Ovary (tissue), 9 donors: ENCODE results near the gene ZNF750. TPM values are rescaled to one million over a fixed set of nuclear protein-coding genes. Genes with fewer than 3 reads are reported as not detected.
"Not testable (repeated sequence)": the region's sequence is repeated elsewhere in the genome, so short reads cannot be mapped to it uniquely, and the experiment has no call there.

ENCODE experiments used
- DNase-seq, 5 donors: peaks; one replicate each; pipeline ENCODE4 v3.0.0-alpha.2; 2019 to 2020
- H3K27ac ChIP-seq, 2 donors: fragments of 200-600 bp; one replicate each; pipeline versions ENCODE4 v1.5.1 to v1.8.0; 2019 to 2022
- H3K27me3 ChIP-seq: fragments of 200-600 bp; one replicate; pipeline ENCODE4 v1.8.0; 2022
- H3K36me3 ChIP-seq: fragments of 200-600 bp; sonication (generic); one replicate; pipeline ENCODE4 v1.5.1; 2019
- H3K4me1 ChIP-seq: one replicate; pipeline ENCODE4 v1.8.1; 2013; ENCODE audit warnings: mild to moderate bottlenecking, moderate library complexity; ENCODE audit not compliant: insufficient read depth
- H3K4me3 ChIP-seq: fragments of 200-600 bp; sonication (generic); one replicate; pipeline ENCODE4 v1.5.1; 2017
- H3K9me3 ChIP-seq, 2 donors: fragments of 200-600 bp in 1 of 2; sonication (generic) in 1 of 2; one replicate each; pipeline versions ENCODE4 v1.5.1 to v1.8.1; 2013 to 2019; ENCODE audit warnings: mild to moderate bottlenecking in 1 of 2, moderate library complexity in 1 of 2
- EP300 ChIP-seq: sonication (generic); formaldehyde crosslinking; IDR thresholded peaks from one replicate; pipeline ENCODE4 v1.6.1; 2017; ENCODE audit warnings: antibody characterized with exemption
- POLR2A ChIP-seq: fragments of 450-650 bp; IDR thresholded peaks from one replicate; pipeline ENCODE4 v1.6.1; 2017; ENCODE audit warnings: antibody characterized with exemption, mild to moderate bottlenecking, moderate library complexity
- whole genome bisulfite sequencing, 3 donors: extraction: QIAGEN DNeasy Blood & Tissue Kit in 1 of 3; methylation state at CpG; one replicate each; pipeline versions ENCODE4 v1.1.5 to v1.1.7; 2013 to 2017; 5-methylcytosine and 5-hydroxymethylcytosine counted together
- intact Hi-C, 4 donors: fragments of 100-400 bp; cut with DNase I; formaldehyde crosslinking; loops; one replicate each; pipeline versions ENCODE4 v1.11.0 to v1.15.1; 2022 to 2023
- polyA plus RNA-seq, 2 donors: library from polyadenylated mRNA; stranded (reverse); fragments of 200-250 nt in 1 of 2; fragments of 350-450 nt in 1 of 2; fragmentation: Illumina TruSeq in 1 of 2; extraction: RNeasy Lipid Tissue Mini Kit (QIAGEN cat#74804) in 1 of 2; gene quantifications; one replicate each; pipeline ENCODE4 v1.2.3, GENCODE V29; 2013 to 2014
- total RNA-seq, 7 donors: library from RNA; depleted of rRNA in 2 of 7; stranded (reverse); fragments of >200 nt in 2 of 7; fragmentation: NEBNext Ultra II Directional in 3 of 7; extraction: Animal tissue kit (Norgen Biotek cat#: 25700) in 3 of 7; gene quantifications; one replicate each; pipeline versions ENCODE4 v1.1.0 to v1.2.4, GENCODE V29; 2016 to 2023
- TF ChIP-seq, protein P1 (sequence below), 3 donors: fragments of 450-650 bp in 2 of 3; fragments of 200-600 bp in 1 of 3; IDR thresholded peaks; one replicate each; pipeline versions ENCODE4 v1.5.1 to v1.8.0; 2016 to 2022; ENCODE audit warnings: antibody characterized with exemption in 3 of 3, mild to moderate bottlenecking in 1 of 3
- donor health status: DM: no; HTN: no; CAD: no; lungs with moderate emphysema.
- donor health status: DM: no; HTN: no; CAD: no.
- donor health status: Bipolar disorder and iron deficiency.
- donor health status: DM: yes; HTN: yes; CAD: no.
- donor health status: DM: no; HTN: no; CAD: no.
- donor health status: DM: yes; HTN: yes; CAD: no.

ZNF750 gene
- total and polyA plus RNA-seq, 9 donors: 0.02 TPM; not detected in 8

DNA sequence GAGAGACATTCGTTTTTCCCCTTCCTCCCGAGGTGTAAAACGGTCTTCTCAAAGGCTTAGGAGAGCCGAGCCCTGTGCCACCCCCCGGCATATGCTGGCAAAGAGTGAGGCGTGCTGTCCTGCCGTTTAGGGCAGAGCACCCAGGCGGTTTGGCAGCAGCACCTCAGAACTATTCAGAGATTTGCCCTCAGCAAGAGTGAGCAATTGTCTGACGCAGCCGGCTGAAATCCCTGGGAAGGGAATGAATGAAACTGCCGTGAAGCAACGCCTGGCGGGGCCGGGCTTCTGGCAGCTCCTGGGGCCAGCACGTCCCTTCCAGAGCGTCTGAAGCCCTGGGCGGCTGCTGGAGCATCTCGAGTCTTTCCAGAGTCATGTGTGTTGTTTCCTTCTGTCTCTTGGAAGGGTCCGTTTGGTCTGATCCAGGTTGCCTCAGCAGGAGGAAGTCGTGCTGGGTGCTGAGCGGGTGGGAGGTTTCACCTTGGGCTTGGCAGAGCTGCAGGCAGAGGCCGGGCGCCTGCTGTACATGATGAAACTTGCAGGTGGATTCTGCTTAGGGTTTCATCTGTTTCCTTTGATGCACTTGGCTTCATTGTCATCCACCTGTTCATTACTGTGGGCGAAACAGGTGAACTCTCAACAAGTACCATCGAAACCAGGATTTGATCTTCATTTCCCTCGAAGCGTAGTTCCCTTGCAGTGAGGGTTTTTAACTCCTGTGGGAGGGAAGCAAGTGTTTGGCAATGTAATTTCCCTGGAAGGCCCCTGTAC lies 52.6 kb downstream of the ZNF750 start:
- H3K27ac ChIP-seq: no peak overlapping the region
- H3K4me3 ChIP-seq: no peak overlapping the region
- H3K27me3 ChIP-seq: no peaks in the 10 kb centered on the region
- no peaks in the 10 kb centered on the region for H3K36me3 ChIP-seq
- intact Hi-C loops: loop anchor here in 1 of 4 donors (10.0 kb wide), 1 partner anchor 128 kb away; no protein-coding TSS in a partner anchor
- TF ChIP-seq POLR2A: no peak
- no peak for TF ChIP-seq EP300
- TF ChIP-seq, protein P1, sequence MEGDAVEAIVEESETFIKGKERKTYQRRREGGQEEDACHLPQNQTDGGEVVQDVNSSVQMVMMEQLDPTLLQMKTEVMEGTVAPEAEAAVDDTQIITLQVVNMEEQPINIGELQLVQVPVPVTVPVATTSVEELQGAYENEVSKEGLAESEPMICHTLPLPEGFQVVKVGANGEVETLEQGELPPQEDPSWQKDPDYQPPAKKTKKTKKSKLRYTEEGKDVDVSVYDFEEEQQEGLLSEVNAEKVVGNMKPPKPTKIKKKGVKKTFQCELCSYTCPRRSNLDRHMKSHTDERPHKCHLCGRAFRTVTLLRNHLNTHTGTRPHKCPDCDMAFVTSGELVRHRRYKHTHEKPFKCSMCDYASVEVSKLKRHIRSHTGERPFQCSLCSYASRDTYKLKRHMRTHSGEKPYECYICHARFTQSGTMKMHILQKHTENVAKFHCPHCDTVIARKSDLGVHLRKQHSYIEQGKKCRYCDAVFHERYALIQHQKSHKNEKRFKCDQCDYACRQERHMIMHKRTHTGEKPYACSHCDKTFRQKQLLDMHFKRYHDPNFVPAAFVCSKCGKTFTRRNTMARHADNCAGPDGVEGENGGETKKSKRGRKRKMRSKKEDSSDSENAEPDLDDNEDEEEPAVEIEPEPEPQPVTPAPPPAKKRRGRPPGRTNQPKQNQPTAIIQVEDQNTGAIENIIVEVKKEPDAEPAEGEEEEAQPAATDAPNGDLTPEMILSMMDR (IDR thresholded peaks at IDR 0.05): no peak
- WGBS, 3 donors: 78 to 88% (median 88%) methylated on average over 27 of the region's 27 CpGs
- H3K4me1 ChIP-seq: no peaks in the 10 kb centered on the region
- DNase-seq: no peak
- H3K9me3 ChIP-seq: no peaks in the 10 kb centered on the region

DNA sequence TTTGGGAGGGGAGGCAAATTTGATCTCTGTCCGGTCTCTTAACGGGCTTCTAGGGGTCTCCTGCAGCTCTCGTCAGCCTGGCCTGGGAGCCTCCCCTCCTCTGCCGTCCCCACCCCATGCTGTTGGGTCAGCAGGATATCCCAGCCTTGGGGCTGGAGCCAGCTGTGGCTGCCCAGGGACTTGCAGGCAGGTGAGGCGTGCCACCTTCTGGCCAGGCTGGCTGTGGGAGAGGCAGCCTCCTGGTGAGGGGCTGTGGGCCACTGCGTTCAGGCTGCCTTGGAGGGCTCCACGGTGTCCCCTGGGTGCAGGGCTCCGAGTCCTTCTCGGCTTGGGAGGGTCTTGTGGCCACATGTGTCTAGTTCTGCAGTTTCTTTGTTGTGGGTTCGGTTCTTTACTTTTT lies 53.4 kb downstream of the ZNF750 start:
- WGBS, 3 donors: 95 to 98% (median 95%) methylated on average over 10 of the region's 10 CpGs
- Histone ChIP-seq H3K9me3 (no peaks in the 10 kb centered on the region), H3K36me3 (no peaks in the 10 kb centered on the region), H3K4me3 (no peak overlapping the region), H3K4me1 (no peaks in the 10 kb centered on the region), H3K27me3 (no peaks in the 10 kb centered on the region), H3K27ac (no peak overlapping the region)
- intact Hi-C loops: loop anchor here in 1 of 4 donors (10.0 kb wide), 1 partner anchor 128 kb away; no protein-coding TSS in a partner anchor
- TF ChIP-seq POLR2A (no peak), EP300 (no peak)
- TF ChIP-seq, protein P1 (IDR thresholded peaks at IDR 0.05): no peak
- no peak for DNase-seq

DNA sequence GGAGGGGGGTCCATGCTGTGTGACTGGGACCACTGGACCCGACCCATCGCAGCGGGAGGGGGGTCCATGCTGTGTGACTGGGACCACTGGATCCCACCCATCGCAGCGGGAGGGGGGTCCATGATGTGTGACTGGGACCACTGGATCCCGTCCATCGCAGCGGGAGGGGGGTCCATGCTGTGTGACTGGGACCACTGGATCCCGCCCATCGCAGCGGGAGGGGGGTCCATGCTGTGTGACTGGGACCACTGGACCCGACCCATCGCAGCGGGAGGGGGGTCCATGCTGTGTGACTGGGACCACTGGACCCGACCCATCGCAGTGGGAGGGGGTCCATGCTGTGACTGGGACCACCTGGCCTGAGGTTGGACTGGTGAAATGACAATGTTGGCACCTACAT lies 54.2 kb downstream of the ZNF750 start:
- H3K4me3 ChIP-seq, H3K27ac ChIP-seq, H3K9me3 ChIP-seq, H3K4me1 ChIP-seq, H3K36me3 ChIP-seq, H3K27me3 ChIP-seq, DNase-seq: not testable (repeated sequence)
- WGBS, 3 donors: 96 to 97% (median 97%) methylated on average over 11 to 14 of the region's 16 CpGs
- intact Hi-C loops: loop anchor here in 1 of 4 donors (10.0 kb wide), 1 partner anchor 129 kb away; no protein-coding TSS in a partner anchor

DNA sequence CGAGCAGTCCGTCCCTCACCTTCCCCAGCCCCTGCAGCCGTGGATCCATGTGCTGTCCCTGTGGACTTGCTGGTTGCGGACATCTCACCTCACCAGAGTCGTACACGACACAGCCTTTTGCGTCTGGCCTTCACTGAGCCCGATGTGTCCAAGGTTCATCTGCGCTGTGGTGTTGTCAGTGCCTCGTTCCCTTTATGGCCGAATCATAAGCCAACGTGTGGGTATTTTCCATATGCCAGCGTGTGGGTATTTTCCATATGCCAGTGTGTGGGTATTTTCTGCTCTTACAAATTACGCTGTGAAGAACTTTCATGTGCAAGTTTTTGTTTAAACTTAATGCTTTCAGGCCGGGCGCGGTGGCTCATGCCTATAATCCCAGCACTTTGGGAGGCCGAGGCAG lies 56.3 kb downstream of the ZNF750 start:
- H3K4me3 ChIP-seq: no peak overlapping the region
- DNase-seq: no peak
- no peaks in the 10 kb centered on the region for H3K4me1 ChIP-seq
- no peaks in the 10 kb centered on the region for H3K27me3 ChIP-seq
- no peaks in the 10 kb centered on the region for H3K36me3 ChIP-seq
- no peak overlapping the region for H3K27ac ChIP-seq
- intact Hi-C loops: loop anchor here in 2 of 4 donors (5.0 to 10.0 kb wide), 2 partner anchors 124 to 131 kb away; no protein-coding TSS in a partner anchor
- TF ChIP-seq, protein P1 (IDR thresholded peaks at IDR 0.05): no peak
- TF ChIP-seq EP300: no peak
- TF ChIP-seq POLR2A: no peak
- 91 to 94% (median 92%) methylated on average over 18 of the region's 18 CpGs for WGBS, 3 donors
- no peaks in the 10 kb centered on the region for H3K9me3 ChIP-seq

DNA sequence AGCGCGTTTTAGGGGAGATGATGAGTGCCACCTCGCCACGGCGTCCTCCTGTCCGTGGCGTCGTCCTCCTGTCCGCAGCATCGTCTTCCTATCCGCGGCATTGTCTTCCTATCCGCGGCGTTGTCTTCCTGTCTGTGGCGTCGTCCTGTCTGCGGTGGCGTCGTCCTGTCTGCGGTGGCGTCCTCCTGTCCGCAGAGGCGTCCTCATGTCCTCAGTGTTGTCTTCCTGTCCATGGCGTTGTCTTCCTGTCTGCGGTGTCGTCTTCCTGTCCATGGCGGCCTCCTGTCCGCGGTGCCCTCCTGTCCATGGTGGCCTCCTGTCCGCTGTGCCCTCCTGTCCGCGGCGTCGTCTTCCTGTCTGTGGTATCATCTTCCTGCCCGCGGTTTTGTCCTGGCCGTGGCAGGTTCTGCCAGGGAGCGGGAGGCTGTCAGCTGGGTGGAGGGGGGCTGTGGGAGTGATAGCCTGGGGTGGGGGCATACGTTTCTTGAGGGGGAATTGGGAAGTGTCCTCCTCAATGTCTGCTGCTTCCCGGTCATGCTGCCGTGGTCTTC lies 57.1 kb downstream of the ZNF750 start:
- no peak overlapping the region for H3K4me3 ChIP-seq
- WGBS, 3 donors: 89 to 93% (median 89%) methylated on average over 42 of the region's 42 CpGs
- H3K36me3 ChIP-seq: no peaks in the 10 kb centered on the region
- TF ChIP-seq POLR2A: no peak
- TF ChIP-seq, protein P1 (IDR thresholded peaks at IDR 0.05): no peak
- TF ChIP-seq EP300: no peak
- intact Hi-C loops: loop anchor here in 2 of 4 donors (5.0 to 10.0 kb wide), 2 partner anchors 125 to 132 kb away; no protein-coding TSS in a partner anchor
- DNase-seq: no peak
- no peaks in the 10 kb centered on the region for H3K9me3 ChIP-seq
- no peaks in the 10 kb centered on the region for H3K4me1 ChIP-seq
- no peak overlapping the region for H3K27ac ChIP-seq
- H3K27me3 ChIP-seq: no peaks in the 10 kb centered on the region
